Testis (tissue), 5 donors: ENCODE data around the gene GCC1. TPM values are rescaled to one million over a fixed set of nuclear protein-coding genes. Genes with fewer than 3 reads are reported as not detected.

Experiments
- DNase-seq: peaks from one replicate; pipeline ENCODE4 v3.0.0-alpha.2; 2019
- H3K27ac ChIP-seq, 2 donors: fragments of 200-600 bp; sonication (generic); one replicate each; pipeline ENCODE4 v1.5.1; 2019
- H3K27me3 ChIP-seq: fragments of 200-600 bp; sonication (generic); one replicate; pipeline ENCODE4 v1.5.1; 2019
- H3K36me3 ChIP-seq: fragments of 200-600 bp; sonication (generic); one replicate; pipeline ENCODE4 v1.5.1; 2017; ENCODE audit warnings: low read depth; ENCODE audit errors: missing control alignments
- H3K4me1 ChIP-seq: fragments of 200-600 bp; sonication (generic); one replicate; pipeline ENCODE4 v1.5.1; 2019
- H3K4me3 ChIP-seq, 2 donors: fragments of 200-600 bp; sonication (generic); one replicate each; pipeline ENCODE4 v1.5.1; 2017 to 2019
- H3K9me3 ChIP-seq: fragments of 200-600 bp; sonication (generic); one replicate; pipeline ENCODE4 v1.5.1; 2017
- CTCF ChIP-seq, 3 experiments: fragments of 450-650 bp in 2 of 3; fragments of 200-600 bp in 1 of 3; sonication (generic) in 1 of 3; IDR thresholded peaks; one replicate each; pipeline ENCODE4 v1.5.1; 2016 to 2019; ENCODE audit warnings: antibody characterized with exemption in 3 of 3, mild to moderate bottlenecking in 2 of 3, moderate library complexity in 1 of 3
- POLR2A ChIP-seq: fragments of 450-650 bp; IDR thresholded peaks from one replicate; pipeline ENCODE4 v1.6.1; 2017; ENCODE audit warnings: antibody characterized with exemption, mild to moderate bottlenecking, moderate library complexity
- WGBS, 2 donors: methylation state at CpG; one replicate each; pipeline ENCODE4 v1.1.5; 2018; 5-methylcytosine and 5-hydroxymethylcytosine counted together
- intact Hi-C: fragments of 100-400 bp; cut with DNase I; formaldehyde crosslinking; loops from one replicate; pipeline ENCODE4 v1.15.1; 2023; ENCODE audit warnings: low total_unique reads
- long read RNA-seq, 2 donors: transcript quantifications; one replicate each; lab custom pipeline, GENCODE V29; 2026
- polyA plus RNA-seq: library from polyadenylated mRNA; stranded (reverse); fragments of 350-450 nt; fragmentation: Illumina TruSeq; extraction: RNeasy Lipid Tissue Mini Kit (QIAGEN cat#74804); gene quantifications from one replicate; pipeline ENCODE4 v1.2.3, GENCODE V29; 2014; ENCODE audit warnings: low read depth, low replicate concordance; ENCODE audit not compliant: insufficient read depth
- total RNA-seq, 2 donors: library from RNA; depleted of rRNA; stranded (reverse); fragments of >200 nt; gene quantifications; one replicate each; pipeline ENCODE4 v1.2.3, GENCODE V29; 2016

The GCC1 gene, protein sequence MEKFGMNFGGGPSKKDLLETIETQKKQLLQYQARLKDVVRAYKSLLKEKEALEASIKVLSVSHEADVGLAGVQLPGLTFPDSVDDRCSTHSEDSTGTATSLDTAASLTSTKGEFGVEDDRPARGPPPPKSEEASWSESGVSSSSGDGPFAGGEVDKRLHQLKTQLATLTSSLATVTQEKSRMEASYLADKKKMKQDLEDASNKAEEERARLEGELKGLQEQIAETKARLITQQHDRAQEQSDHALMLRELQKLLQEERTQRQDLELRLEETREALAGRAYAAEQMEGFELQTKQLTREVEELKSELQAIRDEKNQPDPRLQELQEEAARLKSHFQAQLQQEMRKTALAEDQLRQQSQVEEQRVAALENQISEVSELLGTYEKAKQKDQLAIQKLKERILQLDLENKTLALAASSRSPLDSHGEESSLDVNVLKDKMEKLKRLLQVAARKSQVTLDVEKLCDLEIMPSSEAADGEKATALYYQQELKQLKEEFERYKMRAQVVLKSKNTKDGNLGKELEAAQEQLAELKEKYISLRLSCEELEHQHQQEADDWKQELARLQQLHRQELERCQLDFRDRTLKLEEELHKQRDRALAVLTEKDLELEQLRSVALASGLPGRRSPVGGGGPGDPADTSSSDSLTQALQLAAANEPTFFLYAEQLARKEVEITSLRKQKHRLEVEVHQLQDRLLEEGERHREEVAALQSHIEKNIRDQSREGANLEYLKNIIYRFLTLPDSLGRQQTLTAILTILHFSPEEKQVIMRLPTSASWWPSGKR
- total RNA-seq, result 10 to 100 TPM; 35.6 to 38.1 TPM
- polyA plus RNA-seq, result 39.0 TPM
- long read RNA-seq, donor 1, full-length matches to known transcripts, result 6 of 341 reads
- long read RNA-seq, donor 1, partial matches to known transcripts, result 116 of 341 reads
- long read RNA-seq, donor 1, other reads (novel, unspliced or antisense), result 219 of 341 reads
- long read RNA-seq, donor 2, full-length matches to known transcripts, result 4 of 4 reads
- long read RNA-seq, donor 2, partial matches to known transcripts, result 0 of 4 reads
- long read RNA-seq, donor 2, other reads (novel, unspliced or antisense), result 0 of 4 reads

GRCh38 chr7:127585044-127585953 lies at the start of gene GCC1:
Gene GCC1, minus strand, starts transcription at chr7:127585596. Its CDS starts 414 bp downstream, at chr7:127585182.
- intact Hi-C loops, result no loop called here
- Histone ChIP-seq H3K27me3 (no peaks in the 10 kb centered on the region), H3K27ac (peak within 1 kb of the TSS; percentile 67 to 92), H3K4me3 (peak within 1 kb of the TSS; percentile 93 to 96), H3K4me1 (peaks cover 52% of the 10 kb centered on the region), H3K36me3 (no peaks in the 10 kb centered on the region), H3K9me3 (no peaks in the 10 kb centered on the region)
- 0 to 2% methylated on average over 55 to 67 of the region's 78 CpGs for WGBS, 2 donors
- DNase-seq, result peak; percentile 95
- TF ChIP-seq POLR2A (peak; percentile 71), CTCF (IDR thresholded peaks at IDR 0.05) (no peak)

GRCh38 chr7:127632276-127632910 lies 47.0 kb upstream of the GCC1 start:
- Histone ChIP-seq H3K27me3 (no peaks in the 10 kb centered on the region), H3K9me3 (no peaks in the 10 kb centered on the region), H3K36me3 (no peaks in the 10 kb centered on the region), H3K27ac (no peak overlapping the region), H3K4me3 (no peak overlapping the region), H3K4me1 (no peaks in the 10 kb centered on the region)
- WGBS, 2 donors, result 77 to 89% methylated on average over 7 of the region's 7 CpGs
- no peak for DNase-seq
- intact Hi-C loops, result no loop called here
- TF ChIP-seq POLR2A (no peak), CTCF (IDR thresholded peaks at IDR 0.05) (no peak)

DNA sequence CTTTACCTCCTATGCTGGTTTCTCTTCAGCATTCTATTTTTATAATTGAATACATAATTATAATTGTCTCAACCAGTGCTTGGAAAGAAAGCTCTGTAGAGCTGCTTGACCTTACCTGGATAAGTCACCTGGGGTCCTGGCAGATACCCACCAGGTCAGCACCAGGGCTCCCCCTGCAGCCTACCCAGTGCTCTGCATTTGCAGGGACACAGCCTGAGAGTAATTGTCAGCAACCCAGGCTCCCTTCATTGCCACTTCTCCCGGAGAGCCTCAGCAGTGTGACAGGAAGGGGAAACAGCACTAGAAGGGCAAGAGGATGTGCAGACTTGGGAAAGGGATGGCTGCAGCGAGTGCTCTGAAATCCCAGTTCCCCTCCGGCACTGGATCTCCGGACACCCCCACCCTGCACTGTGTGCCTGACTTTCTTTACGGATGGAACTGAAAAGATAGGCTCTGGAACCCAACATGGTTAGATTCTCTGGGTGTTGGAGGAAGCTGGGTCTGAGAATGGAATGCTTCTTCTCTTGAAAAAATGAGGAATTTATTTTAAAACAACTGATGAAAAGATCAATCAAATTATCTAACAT lies 44.0 kb upstream of the GCC1 start:
- no peaks in the 10 kb centered on the region for H3K36me3 ChIP-seq
- no peaks in the 10 kb centered on the region for H3K27me3 ChIP-seq
- WGBS, 2 donors, result 33 to 55% methylated on average over 5 of the region's 5 CpGs
- no peaks in the 10 kb centered on the region for H3K4me1 ChIP-seq
- intact Hi-C loops, result no loop called here
- no peaks in the 10 kb centered on the region for H3K9me3 ChIP-seq
- H3K27ac ChIP-seq, result no peak overlapping the region
- H3K4me3 ChIP-seq, result no peak overlapping the region
- TF ChIP-seq POLR2A (no peak), CTCF (IDR thresholded peaks at IDR 0.05) (peak in 1 of 3 experiments; percentile 35)
- DNase-seq, result peak; percentile 63
